Adrenal gland (tissue), 12 donors: ENCODE measurements around the gene ARV1. TPM values are rescaled to one million over a fixed set of nuclear protein-coding genes. Genes with fewer than 3 reads are reported as not detected.

Experiments used
- DNase-seq, 7 donors: peaks; one replicate each; pipeline ENCODE4 v3.0.0-alpha.2; 2019 to 2020
- H3K27ac ChIP-seq, 5 donors: fragments of 200-600 bp; sonication (generic) in 4 of 5; 1 replicate in 3 of 5; 2 replicates in 2 of 5; pipeline versions ENCODE4 v1.5.1 to v1.8.0; 2016 to 2020; ENCODE audit warnings: mild to moderate bottlenecking in 1 of 5
- H3K27me3 ChIP-seq: fragments of 200-600 bp; 2 replicates; pipeline ENCODE4 v1.8.0; 2021
- H3K36me3 ChIP-seq, 2 donors: fragments of 200-600 bp; replicated peaks in 1 of 2; 1 replicate in 1 of 2; 2 replicates in 1 of 2; pipeline versions ENCODE4 v1.5.1 to v1.8.0; 2018 to 2022
- H3K4me1 ChIP-seq, 2 donors: fragments of 200-600 bp; replicated peaks in 1 of 2; 1 replicate in 1 of 2; 2 replicates in 1 of 2; pipeline versions ENCODE4 v1.5.1 to v1.8.0; 2018 to 2021
- H3K4me3 ChIP-seq, 4 donors: fragments of 200-600 bp; sonication (generic) in 3 of 4; one replicate each; pipeline ENCODE4 v1.5.1; 2016 to 2018
- H3K9me3 ChIP-seq, 3 donors: fragments of 200-600 bp; sonication (generic) in 1 of 3; replicated peaks in 1 of 3; 1 replicate in 2 of 3; 2 replicates in 1 of 3; pipeline versions ENCODE4 v1.5.1 to v1.8.0; 2016 to 2021
- CTCF ChIP-seq, 6 experiments: fragments of 450-650 bp in 4 of 6; fragments of 200-600 bp in 2 of 6; sonication (generic) in 1 of 6; IDR thresholded peaks; 1 replicate in 5 of 6; 2 replicates in 1 of 6; pipeline versions ENCODE4 v1.5.1 to v1.8.0; 2016 to 2021; ENCODE audit warnings: antibody characterized with exemption in 6 of 6, mild to moderate bottlenecking in 2 of 6, moderate library complexity in 1 of 6
- POLR2A ChIP-seq, 2 donors: fragments of 450-650 bp; IDR thresholded peaks; one replicate each; pipeline ENCODE4 v1.6.1; 2017; ENCODE audit warnings: antibody characterized with exemption in 2 of 2, mild to moderate bottlenecking in 2 of 2, moderate library complexity in 1 of 2
- WGBS, 4 donors: extraction: QIAGEN DNeasy Blood & Tissue Kit in 2 of 4; methylation state at CpG; one replicate each; pipeline versions ENCODE4 v1.1.5 to v1.1.7; 2013 to 2017; 5-methylcytosine and 5-hydroxymethylcytosine counted together
- intact Hi-C, 2 donors: fragments of 100-400 bp; cut with DNase I; formaldehyde crosslinking; loops; one replicate each; pipeline versions ENCODE4 v1.14.1 to v1.15.0; 2022 to 2023
- polyA plus RNA-seq, 3 donors: library from polyadenylated mRNA; stranded (reverse); fragments of 200-250 nt in 2 of 3; fragments of 350-450 nt in 1 of 3; fragmentation: Illumina TruSeq in 1 of 3; extraction: RNeasy Lipid Tissue Mini Kit (QIAGEN cat#74804) in 1 of 3; gene quantifications; one replicate each; pipeline ENCODE4 v1.2.3, GENCODE V29; 2013 to 2014
- total RNA-seq, 9 donors: library from RNA; depleted of rRNA in 4 of 9; stranded (reverse); fragments of >200 nt in 4 of 9; fragments of 120-200 nt in 1 of 9; fragmentation: NEBNext Ultra II Directional in 1 of 9; extraction: Animal tissue kit (Norgen Biotek cat#: 25700) in 1 of 9; gene quantifications; one replicate each; pipeline versions ENCODE4 v1.1.0 to v1.2.4, GENCODE V29; 2013 to 2023
- donor health status: healthy with polysubstance abuse.
- donor health status: Bipolar disorder and iron deficiency.
- donor health status: DM: yes; HTN: yes; CAD: no.
- donor health status: DM: no; HTN: no; CAD: no.
- donor health status: DM: no; HTN: no; CAD: no.
- donor health status: DM: yes; HTN: yes; CAD: no.

The ARV1 gene
- total and polyA plus RNA-seq, 12 donors: 20.1 to 81.5 (median 23.9) TPM

GRCh38 chr1:231029841-231030240, 50.9 kb downstream of the ARV1 start:
- intact Hi-C loops: no loop called here
- H3K27me3 ChIP-seq: no peaks in the 10 kb centered on the region
- TF ChIP-seq CTCF (IDR thresholded peaks at IDR 0.05) (no peak), POLR2A (IDR thresholded peaks at IDR 0.05) (no peak)
- WGBS, 4 donors: 87 to 97% (median 90%) methylated on average over 6 of the region's 6 CpGs
- no peaks in the 10 kb centered on the region for H3K9me3 ChIP-seq
- no peak for DNase-seq
- no peaks in the 10 kb centered on the region for H3K36me3 ChIP-seq
- H3K4me1 ChIP-seq: no peaks in the 10 kb centered on the region
- H3K4me3 ChIP-seq: no peak overlapping the region
- no peak overlapping the region for H3K27ac ChIP-seq

GRCh38 chr1:231032963-231033362, 54.1 kb downstream of the ARV1 start:
- intact Hi-C loops: no loop called here
- Histone ChIP-seq H3K36me3 (no peaks in the 10 kb centered on the region), H3K27ac (no peak overlapping the region), H3K27me3 (no peaks in the 10 kb centered on the region), H3K9me3 (no peaks in the 10 kb centered on the region), H3K4me3 (no peak overlapping the region), H3K4me1 (peaks cover 4 to 11% of the 10 kb centered on the region in 2 donors)
- WGBS, 4 donors: 46 to 62% (median 55%) methylated on average over 7 of the region's 7 CpGs
- TF ChIP-seq CTCF (IDR thresholded peaks at IDR 0.05) (no peak), POLR2A (IDR thresholded peaks at IDR 0.05) (no peak)
- no peak for DNase-seq

GRCh38 chr1:231035799-231036198, 56.9 kb downstream of the ARV1 start:
- TF ChIP-seq CTCF (IDR thresholded peaks at IDR 0.05) (no peak), POLR2A (IDR thresholded peaks at IDR 0.05) (no peak)
- no peaks in the 10 kb centered on the region for H3K27me3 ChIP-seq
- DNase-seq: peak; percentile 42 to 82 (median 72)
- H3K9me3 ChIP-seq: no peaks in the 10 kb centered on the region
- H3K4me1 ChIP-seq: peaks cover 13 to 24% of the 10 kb centered on the region in 2 donors
- intact Hi-C loops: no loop called here
- H3K4me3 ChIP-seq: no peak overlapping the region
- no peaks in the 10 kb centered on the region for H3K36me3 ChIP-seq
- 39 to 65% (median 48%) methylated on average over 1 of the region's 1 CpG for WGBS, 4 donors
- peak overlapping the region in 1 of 5 donors; percentile 22 for H3K27ac ChIP-seq

- Histone ChIP-seq H3K9me3 (no peaks in the 10 kb centered on the region), H3K4me1 (peaks cover 15 to 30% of the 10 kb centered on the region in 2 donors), H3K27me3 (no peaks in the 10 kb centered on the region), H3K27ac (peak overlapping the region in 1 of 5 donors; percentile 3), H3K36me3 (no peaks in the 10 kb centered on the region), H3K4me3 (no peak overlapping the region)
- intact Hi-C loops: no loop called here
- WGBS, 4 donors: 46 to 81% (median 74%) methylated on average over 5 of the region's 5 CpGs
- DNase-seq: peak in 2 of 7 donors; percentile 18 to 41
- TF ChIP-seq CTCF (IDR thresholded peaks at IDR 0.05): no peak
- no peak for TF ChIP-seq POLR2A (IDR thresholded peaks at IDR 0.05)
These were observed 57.5 kb downstream of the ARV1 start for GRCh38 chr1:231036416-231036815.
